Transverse colon (tissue), 4 donors: Measurements from ENCODE around the gene EDN2. TPM values are rescaled to one million over a fixed set of nuclear protein-coding genes. Genes with fewer than 3 reads are reported as not detected.
A peak's percentile ranks its signal among the peaks of the same experiment; 100 is the strongest.

Experiments
- DNase-seq: peaks from one replicate; pipeline ENCODE4 v3.0.0-alpha.2; 2019
- H3K27ac ChIP-seq, 4 donors: fragments of 200-600 bp; sonication (generic); 2 replicates each; pipeline ENCODE4 v1.5.1; 2016 to 2018; ENCODE audit warnings: inconsistent platforms in 4 of 4
- H3K27me3 ChIP-seq: fragments of 200-600 bp; sonication (generic); 2 replicates; pipeline ENCODE4 v1.5.1; 2017; ENCODE audit warnings: inconsistent platforms
- H3K36me3 ChIP-seq, 4 donors: fragments of 200-600 bp; sonication (generic); 2 replicates each; pipeline ENCODE4 v1.5.1; 2017 to 2019; ENCODE audit warnings: inconsistent platforms in 4 of 4
- H3K4me1 ChIP-seq, 4 donors: fragments of 200-600 bp; sonication (generic); 2 replicates each; pipeline ENCODE4 v1.5.1; 2017 to 2020; ENCODE audit warnings: inconsistent platforms in 4 of 4
- H3K4me3 ChIP-seq, 4 donors: fragments of 200-600 bp; sonication (generic); 1 replicate in 1 of 4; 2 replicates in 3 of 4; pipeline versions ENCODE4 v1.5.1 to v1.6.1; 2017 to 2019; ENCODE audit warnings: inconsistent platforms in 4 of 4
- H3K9me3 ChIP-seq, 2 donors: fragments of 200-600 bp; sonication (generic); 2 replicates each; pipeline ENCODE4 v1.5.1; 2017 to 2019; ENCODE audit warnings: inconsistent platforms in 2 of 2
- CTCF ChIP-seq, 5 experiments: fragments of 200-600 bp in 3 of 5; fragments of 450-650 bp in 2 of 5; sonication (generic) in 3 of 5; IDR thresholded peaks; 1 replicate in 2 of 5; 2 replicates in 3 of 5; pipeline ENCODE4 v1.5.1; 2016 to 2017; ENCODE audit warnings: antibody characterized with exemption in 5 of 5, inconsistent platforms in 3 of 5, mild to moderate bottlenecking in 2 of 5, moderate library complexity in 1 of 5
- EP300 ChIP-seq: sonication (generic); formaldehyde crosslinking; IDR thresholded peaks from one replicate; pipeline ENCODE4 v1.6.1; 2017; ENCODE audit warnings: antibody characterized with exemption, low read depth
- POLR2A ChIP-seq: fragments of 450-650 bp; IDR thresholded peaks from one replicate; pipeline ENCODE4 v1.6.1; 2016; ENCODE audit warnings: antibody characterized with exemption, mild to moderate bottlenecking, moderate library complexity
- POLR2AphosphoS5 ChIP-seq, 3 donors: sonication (generic); formaldehyde crosslinking; IDR thresholded peaks; one replicate each; pipeline ENCODE4 v1.6.1; 2016; ENCODE audit warnings: antibody characterized with exemption in 3 of 3
- WGBS, 2 donors: methylation state at CpG; one replicate each; pipeline ENCODE4 v1.1.5; 2018; ENCODE audit warnings: low coverage in 1 of 2; 5-methylcytosine and 5-hydroxymethylcytosine counted together
- in situ Hi-C, 4 donors: fragments of 200-750 bp; cut with MboI; loops; one replicate each; pipeline versions ENCODE4 v1.15.0 to v1.15.1; 2017; ENCODE audit warnings: low sequenced_read_pairs in 3 of 4, low pct_ligation_motif_present in 1 of 4, low pct_unique_long_range_greater_than_20kb in 1 of 4
- intact Hi-C: fragments of 100-400 bp; cut with DNase I; formaldehyde crosslinking; loops from one replicate; pipeline ENCODE4 v1.15.1; 2023; ENCODE audit warnings: low total_unique reads
- total RNA-seq, 4 donors: library from RNA; depleted of rRNA; stranded (reverse); fragments of >200 nt; gene quantifications; one replicate each; pipeline ENCODE4 v1.1.0, GENCODE V29; 2016

The EDN2 gene
- total RNA-seq, 4 donors from 2014 or later: 3.8 to 15.7 (median 10.3) TPM

- H3K27ac ChIP-seq: peak overlapping the region in 3 of 4 donors; percentile 15 to 44 (median 27)
- no peak overlapping the region for H3K4me3 ChIP-seq
- DNase-seq: peak; percentile 60
- no peaks in the 10 kb centered on the region for H3K36me3 ChIP-seq
- H3K27me3 ChIP-seq: no peaks in the 10 kb centered on the region
- TF ChIP-seq EP300 (no peak), POLR2AphosphoS5 (IDR thresholded peaks at IDR 0.05) (peak in 1 of 3 donors; percentile 59)
- WGBS, 2 donors: 43 to 45% methylated on average over 6 to 12 of the region's 12 CpGs
- intact Hi-C loops (no loop called here), in situ Hi-C loops (no loop called here)
- H3K9me3 ChIP-seq: no peaks in the 10 kb centered on the region
- H3K4me1 ChIP-seq: peaks cover 11 to 32% (median 17%) of the 10 kb centered on the region in 4 donors
These were observed 16.2 kb downstream of the EDN2 start for GRCh38 chr1:41468122-41468762.

GRCh38 chr1:41467673-41468072, 16.8 kb downstream of the EDN2 start:
- intact Hi-C loops: no loop called here
- DNase-seq: no peak

GRCh38 chr1:41466146-41466545, 18.3 kb downstream of the EDN2 start:
- in situ Hi-C loops: no loop called here
- H3K36me3 ChIP-seq: no peaks in the 10 kb centered on the region
- H3K9me3 ChIP-seq: no peaks in the 10 kb centered on the region
- intact Hi-C loops: no loop called here
- H3K27me3 ChIP-seq: no peaks in the 10 kb centered on the region
- no peak overlapping the region for H3K4me3 ChIP-seq
- peak overlapping the region in 1 of 4 donors; percentile 8 for H3K27ac ChIP-seq
- DNase-seq: peak; percentile 59
- TF ChIP-seq POLR2AphosphoS5 (IDR thresholded peaks at IDR 0.05) (peak in 1 of 3 donors; percentile 64), POLR2A (no peak)
- WGBS, 2 donors: 51% methylated on average over 5 of the region's 5 CpGs; no CpG with 5 or more reads in 1 of the 2 donors
- peaks cover 15 to 51% (median 34%) of the 10 kb centered on the region in 4 donors for H3K4me1 ChIP-seq

More at GRCh38 chr1:41467673-41468072, 16.8 kb downstream of the EDN2 start:
- no peaks in the 10 kb centered on the region for H3K36me3 ChIP-seq
- H3K27me3 ChIP-seq: no peaks in the 10 kb centered on the region
- H3K4me3 ChIP-seq: no peak overlapping the region
- WGBS, 2 donors: 26% methylated on average over 4 of the region's 4 CpGs; no CpG with 5 or more reads in 1 of the 2 donors
- in situ Hi-C loops: no loop called here
- TF ChIP-seq POLR2AphosphoS5 (IDR thresholded peaks at IDR 0.05) (no peak), EP300 (no peak), POLR2A (no peak), CTCF (IDR thresholded peaks at IDR 0.05) (no peak)
- H3K27ac ChIP-seq: peak overlapping the region in 3 of 4 donors; percentile 15 to 44 (median 23)
- H3K9me3 ChIP-seq: no peaks in the 10 kb centered on the region
- peaks cover 11 to 36% (median 19%) of the 10 kb centered on the region in 4 donors for H3K4me1 ChIP-seq

- intact Hi-C loops (no loop called here), in situ Hi-C loops (no loop called here)
- Histone ChIP-seq H3K27me3 (no peaks in the 10 kb centered on the region), H3K36me3 (no peaks in the 10 kb centered on the region), H3K27ac (no peak overlapping the region), H3K4me3 (no peak overlapping the region), H3K4me1 (peaks cover 15 to 55% (median 35%) of the 10 kb centered on the region in 4 donors), H3K9me3 (no peaks in the 10 kb centered on the region)
- WGBS, 2 donors: 76% methylated on average over 1 of the region's 1 CpG; no CpG with 5 or more reads in 1 of the 2 donors
- no peak for DNase-seq
- TF ChIP-seq EP300 (no peak), CTCF (IDR thresholded peaks at IDR 0.05) (no peak), POLR2A (no peak), POLR2AphosphoS5 (IDR thresholded peaks at IDR 0.05) (no peak)
These were observed 18.7 kb downstream of the EDN2 start for GRCh38 chr1:41465741-41466140.

GRCh38 chr1:41464885-41465284, 19.6 kb downstream of the EDN2 start:
- TF ChIP-seq CTCF (IDR thresholded peaks at IDR 0.05) (no peak), POLR2AphosphoS5 (IDR thresholded peaks at IDR 0.05) (no peak), EP300 (no peak), POLR2A (no peak)
- H3K36me3 ChIP-seq: no peaks in the 10 kb centered on the region
- H3K27ac ChIP-seq: no peak overlapping the region
- H3K9me3 ChIP-seq: no peaks in the 10 kb centered on the region
- intact Hi-C loops: no loop called here
- H3K27me3 ChIP-seq: no peaks in the 10 kb centered on the region
- in situ Hi-C loops: no loop called here
- DNase-seq: no peak
- 88 to 89% methylated on average over 7 of the region's 7 CpGs for WGBS, 2 donors
- no peak overlapping the region for H3K4me3 ChIP-seq
- H3K4me1 ChIP-seq: peaks cover 15 to 55% (median 35%) of the 10 kb centered on the region in 4 donors
